BLaER1 (cell line): ENCODE results near the gene FAM149B1.
"Not testable (repeated sequence)": the region's sequence is repeated elsewhere in the genome, so short reads cannot be mapped to it uniquely, and the experiment has no call there.

ENCODE experiments used
- H3K27ac ChIP-seq: shearing (Covaris generic); formaldehyde crosslinking; 2 replicates; pipeline ENCODE4 v1.8.1; 2022
- H3K27me3 ChIP-seq: shearing (Covaris generic); formaldehyde crosslinking; 2 replicates; pipeline ENCODE4 v1.8.1; 2022
- H3K36me3 ChIP-seq: shearing (Covaris generic); formaldehyde crosslinking; 2 replicates; pipeline ENCODE4 v1.8.1; 2022
- H3K4me1 ChIP-seq: shearing (Covaris generic); formaldehyde crosslinking; 2 replicates; pipeline ENCODE4 v1.8.1; 2022
- H3K4me2 ChIP-seq: shearing (Covaris generic); formaldehyde crosslinking; 2 replicates; pipeline ENCODE4 v1.8.1; 2022
- H3K4me3 ChIP-seq: shearing (Covaris generic); formaldehyde crosslinking; 2 replicates; pipeline ENCODE4 v1.8.1; 2022
- H3K9ac ChIP-seq: shearing (Covaris generic); formaldehyde crosslinking; 2 replicates; pipeline ENCODE4 v1.8.1; 2022
- H3K9me3 ChIP-seq: shearing (Covaris generic); formaldehyde crosslinking; 2 replicates; pipeline ENCODE4 v1.8.1; 2022
- H4K20me1 ChIP-seq: shearing (Covaris generic); formaldehyde crosslinking; 2 replicates; pipeline ENCODE4 v1.8.1; 2022
- Cebpa-rat ChIP-seq: shearing (Covaris generic); IDR thresholded peaks from 2 replicates; pipeline ENCODE4 v1.8.1; 2022

FAM149B1 gene

GRCh38 chr10:73247509-73248258, 79.8 kb downstream of the FAM149B1 start:
- H3K9me3 ChIP-seq, result no peaks in the 10 kb centered on the region
- peak overlapping the region; percentile 92 for H3K4me2 ChIP-seq
- peaks cover 74% of the 10 kb centered on the region for H3K4me1 ChIP-seq
- H3K36me3 ChIP-seq, result peaks cover 54% of the 10 kb centered on the region
- H3K27me3 ChIP-seq, result no peaks in the 10 kb centered on the region
- H3K4me3 ChIP-seq, result peak overlapping the region; percentile 87
- no peak for TF ChIP-seq Cebpa-rat
- peak overlapping the region; percentile 91 for H3K9ac ChIP-seq
- peak overlapping the region; percentile 87 for H3K27ac ChIP-seq
- no peaks in the 10 kb centered on the region for H4K20me1 ChIP-seq

GRCh38 chr10:73248259-73248724, 80.4 kb downstream of the FAM149B1 start:
- H3K4me1 ChIP-seq, result peaks cover 78% of the 10 kb centered on the region
- no peak overlapping the region for H3K4me3 ChIP-seq
- H4K20me1 ChIP-seq, result no peaks in the 10 kb centered on the region
- H3K9ac ChIP-seq, result peak overlapping the region; percentile 91; the same call in 1 of the 2 replicates
- H3K36me3 ChIP-seq, result peaks cover 48% of the 10 kb centered on the region
- TF ChIP-seq Cebpa-rat, result no peak
- H3K27ac ChIP-seq, result 0 out of 2 replicates have a peak overlapping the region, but pooled peaks have one; percentile 40
- H3K4me2 ChIP-seq, result peak overlapping the region; percentile 92
- H3K9me3 ChIP-seq, result no peaks in the 10 kb centered on the region
- no peaks in the 10 kb centered on the region for H3K27me3 ChIP-seq

- Histone ChIP-seq H3K4me1 (peaks cover 57% of the 10 kb centered on the region), H4K20me1 (no peaks in the 10 kb centered on the region), H3K4me3 (peak overlapping the region; percentile 82), H3K27ac (peak overlapping the region; percentile 90), H3K4me2 (peak overlapping the region; percentile 93), H3K36me3 (peaks cover 25% of the 10 kb centered on the region), H3K9me3 (no peaks in the 10 kb centered on the region), H3K27me3 (no peaks in the 10 kb centered on the region), H3K9ac (peak overlapping the region; percentile 94)
- no peak for TF ChIP-seq Cebpa-rat
These were observed 83.9 kb downstream of the FAM149B1 start for GRCh38 chr10:73251683-73252444.

DNA sequence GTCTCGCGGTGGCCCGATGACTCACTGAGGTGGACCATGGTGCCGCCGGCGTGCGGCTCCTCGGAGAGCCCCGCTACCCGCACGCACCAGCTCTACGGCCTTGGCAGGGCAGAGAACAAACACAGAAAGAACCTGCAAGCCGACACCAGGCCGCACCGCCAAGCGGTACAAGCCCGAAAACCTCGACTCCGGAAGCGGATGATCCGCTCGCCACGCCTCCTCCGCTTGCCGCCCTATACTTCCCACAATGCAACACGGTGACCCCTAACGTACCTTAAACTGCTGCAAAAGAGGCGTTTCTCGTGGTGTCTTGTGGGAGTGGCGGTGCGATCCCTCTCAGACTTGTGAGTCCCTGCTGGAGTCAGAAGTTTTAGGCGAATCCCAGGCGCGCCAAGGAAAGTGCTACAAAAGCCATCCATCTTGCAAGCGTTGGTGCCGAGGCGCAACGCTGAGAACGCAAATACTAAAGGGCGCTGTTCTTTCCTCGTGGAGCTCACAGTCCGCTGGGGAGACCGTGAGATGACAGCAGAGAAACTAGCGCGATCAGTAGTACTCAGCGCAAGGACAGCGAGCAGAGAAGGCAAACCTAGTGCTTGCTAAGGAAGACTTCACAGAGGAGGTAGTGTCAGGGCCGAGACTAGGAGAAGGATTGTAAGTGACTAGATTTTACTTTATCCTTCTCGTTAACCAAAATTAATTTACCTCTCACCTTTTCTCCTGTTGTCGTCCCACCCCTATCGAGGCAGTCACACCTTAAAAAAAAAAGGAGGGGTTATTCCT, 84.7 kb downstream of the FAM149B1 start, which contains the start of gene MRPS16:
Gene MRPS16, minus strand, starts transcription at position 200 of the 780 bp plus-strand sequence. Its CDS starts 162 bp downstream, at position 38.
- Histone ChIP-seq H3K9ac (peak within 1 kb of the TSS; percentile 94), H4K20me1 (no peaks in the 10 kb centered on the region), H3K4me3 (peak within 1 kb of the TSS; percentile 82), H3K4me2 (peak within 1 kb of the TSS; percentile 93), H3K27me3 (no peaks in the 10 kb centered on the region), H3K9me3 (no peaks in the 10 kb centered on the region), H3K4me1 (peaks cover 54% of the 10 kb centered on the region), H3K36me3 (peaks cover 25% of the 10 kb centered on the region), H3K27ac (peak within 1 kb of the TSS; percentile 90)
- TF ChIP-seq Cebpa-rat, result no peak

GRCh38 chr10:73253225-73253555, 85.3 kb downstream of the FAM149B1 start:
- Histone ChIP-seq H3K9me3 (no peaks in the 10 kb centered on the region), H3K4me3 (peak overlapping the region; percentile 82), H3K27me3 (no peaks in the 10 kb centered on the region), H3K27ac (peak overlapping the region; percentile 90), H3K4me1 (peaks cover 48% of the 10 kb centered on the region), H4K20me1 (no peaks in the 10 kb centered on the region), H3K9ac (peak overlapping the region; percentile 94), H3K4me2 (peak overlapping the region; percentile 87), H3K36me3 (peaks cover 25% of the 10 kb centered on the region)
- TF ChIP-seq Cebpa-rat, result no peak

DNA sequence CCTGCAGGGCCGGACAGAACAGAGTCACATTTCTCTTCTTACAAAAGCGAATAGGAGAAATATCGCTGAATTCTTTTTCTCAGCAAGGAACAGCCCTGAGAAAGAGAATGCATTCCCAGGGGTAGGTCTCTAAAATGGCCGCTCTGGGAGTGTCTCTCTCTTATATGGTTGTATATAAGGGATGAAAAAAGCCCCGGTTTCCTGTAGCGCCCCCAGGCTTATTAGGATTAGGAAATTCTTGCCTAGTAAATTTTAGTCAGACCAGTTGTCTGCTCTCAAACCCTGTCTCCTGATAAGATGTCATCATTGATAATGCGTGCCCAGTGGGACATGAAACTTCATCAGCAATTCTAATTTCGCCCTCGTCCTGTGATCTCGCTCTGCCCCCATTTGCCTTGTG, 90.7 kb downstream of the FAM149B1 start:
- H3K27me3 ChIP-seq, H4K20me1 ChIP-seq, H3K36me3 ChIP-seq, H3K9ac ChIP-seq, H3K4me3 ChIP-seq, H3K27ac ChIP-seq, H3K4me2 ChIP-seq, H3K4me1 ChIP-seq: not testable (repeated sequence)
- peaks cover 22% of the 10 kb centered on the region for H3K9me3 ChIP-seq

DNA sequence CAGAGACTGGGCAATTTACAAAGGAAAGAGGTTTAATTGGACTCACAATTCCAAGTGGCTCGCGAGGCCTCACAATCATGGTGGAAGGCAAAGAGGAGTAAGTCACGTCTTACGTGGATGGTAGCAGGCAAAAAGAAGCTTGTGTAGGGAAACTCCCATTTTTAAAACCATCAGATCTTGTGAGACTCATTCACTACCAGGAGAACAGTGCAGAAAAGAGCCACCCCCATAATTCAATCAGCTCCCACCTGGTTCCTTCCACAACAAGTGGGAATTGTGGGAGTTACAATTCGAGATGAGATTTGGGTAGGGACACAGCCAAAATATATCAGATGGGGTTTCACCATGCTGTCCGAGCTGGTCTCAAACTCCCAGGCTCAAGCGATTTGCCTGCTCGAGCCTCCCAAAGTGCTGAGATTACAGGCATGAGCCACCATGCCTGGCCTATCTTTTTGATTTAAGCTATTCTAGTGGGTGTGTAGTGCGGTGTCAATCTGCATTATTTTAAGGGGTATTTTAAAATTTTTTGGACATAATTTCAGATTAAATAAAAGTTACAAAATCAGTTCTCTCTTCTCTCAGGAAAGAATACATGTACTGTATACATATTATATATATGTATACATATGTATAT, 93.6 kb downstream of the FAM149B1 start:
- Histone ChIP-seq H3K36me3 (no peaks in the 10 kb centered on the region), H3K4me3 (no peak overlapping the region), H3K27me3 (no peaks in the 10 kb centered on the region), H3K9ac (no peak overlapping the region), H3K4me1 (no peaks in the 10 kb centered on the region), H4K20me1 (no peaks in the 10 kb centered on the region), H3K4me2 (no peak overlapping the region), H3K9me3 (peaks cover 22% of the 10 kb centered on the region), H3K27ac (no peak overlapping the region)
- no peak for TF ChIP-seq Cebpa-rat

- H3K36me3 ChIP-seq, result no peaks in the 10 kb centered on the region
- no peaks in the 10 kb centered on the region for H4K20me1 ChIP-seq
- H3K4me3 ChIP-seq, result no peak overlapping the region
- H3K9me3 ChIP-seq, result peaks cover 22% of the 10 kb centered on the region
- H3K27ac ChIP-seq, result no peak overlapping the region
- no peak overlapping the region for H3K4me2 ChIP-seq
- no peak overlapping the region for H3K9ac ChIP-seq
- H3K27me3 ChIP-seq, result no peaks in the 10 kb centered on the region
- TF ChIP-seq Cebpa-rat, result no peak
- H3K4me1 ChIP-seq, result no peaks in the 10 kb centered on the region
These were observed 94.3 kb downstream of the FAM149B1 start for GRCh38 chr10:73262105-73262730.
